ENCODE measurements around the gene RNF207. TPM values are rescaled to one million over a fixed set of nuclear protein-coding genes. Genes with fewer than 3 reads are reported as not detected.

The RNF207 gene
- polyA plus RNA-seq, 1 experiment, result 17.9 TPM

- Histone ChIP-seq H3K4me3 (ENCODE audit: low read depth, low read length) (no peak overlapping the region), H3K27me3 (ENCODE audit: control insufficient read depth, insufficient read depth, low read length) (peaks cover 6% of the 10 kb centered on the region), H3K36me3 (ENCODE audit: control insufficient read depth, insufficient read depth, low read length) (no peaks in the 10 kb centered on the region)
- ChIA-PET POLR2A (no interaction called here), CTCF (no interaction called here)
- no peak for DNase-seq (ENCODE audit: low read depth)
- no peak for TF ChIP-seq CTCF (IDR thresholded peaks at IDR 0.05; ENCODE audit: insufficient read depth, low read depth, low read length)
Measured at GRCh38 chr1:6162341-6162740, 43.6 kb upstream of the RNF207 start.

GRCh38 chr1:6162773-6163172 is 43.1 kb upstream of the RNF207 start:
- ChIA-PET POLR2A (no interaction called here), CTCF (no interaction called here)
- H3K36me3 ChIP-seq (ENCODE audit: control insufficient read depth, insufficient read depth, low read length), result no peaks in the 10 kb centered on the region
- peaks cover 11% of the 10 kb centered on the region for H3K27me3 ChIP-seq (ENCODE audit: control insufficient read depth, insufficient read depth, low read length)
- no peak for DNase-seq (ENCODE audit: low read depth)
- H3K4me3 ChIP-seq (ENCODE audit: low read depth, low read length), result no peak overlapping the region
- no peak for TF ChIP-seq CTCF (IDR thresholded peaks at IDR 0.05; ENCODE audit: insufficient read depth, low read depth, low read length)

GRCh38 chr1:6163191-6163972 is 42.5 kb upstream of the RNF207 start:
- POLR2A ChIA-PET, result no interaction called here
- DNase-seq (ENCODE audit: low read depth), result no peak
- Histone ChIP-seq H3K36me3 (ENCODE audit: control insufficient read depth, insufficient read depth, low read length) (no peaks in the 10 kb centered on the region), H3K27me3 (ENCODE audit: control insufficient read depth, insufficient read depth, low read length) (peaks cover 11% of the 10 kb centered on the region), H3K4me3 (ENCODE audit: low read depth, low read length) (no peak overlapping the region)
- no peak for TF ChIP-seq CTCF (IDR thresholded peaks at IDR 0.05; ENCODE audit: insufficient read depth, low read depth, low read length)
- CTCF ChIA-PET, result no interaction called here

- Histone ChIP-seq H3K36me3 (ENCODE audit: control insufficient read depth, insufficient read depth, low read length) (no peaks in the 10 kb centered on the region), H3K4me3 (ENCODE audit: low read depth, low read length) (no peak overlapping the region), H3K27me3 (ENCODE audit: control insufficient read depth, insufficient read depth, low read length) (peaks cover 11% of the 10 kb centered on the region)
- ChIA-PET POLR2A (no interaction called here), CTCF (no interaction called here)
- no peak for DNase-seq (ENCODE audit: low read depth)
- no peak for TF ChIP-seq CTCF (IDR thresholded peaks at IDR 0.05; ENCODE audit: insufficient read depth, low read depth, low read length)
Measured at GRCh38 chr1:6163973-6164617, 41.8 kb upstream of the RNF207 start.

- POLR2A ChIA-PET, result no interaction called here
- CTCF ChIA-PET, result interaction anchor here (1.3 kb wide), 1 partner anchor 21 kb away, joined by 4 read pairs; no protein-coding TSS in a partner anchor
- DNase-seq (ENCODE audit: low read depth), result no peak
- Histone ChIP-seq H3K4me3 (ENCODE audit: low read depth, low read length) (no peak overlapping the region), H3K27me3 (ENCODE audit: control insufficient read depth, insufficient read depth, low read length) (peaks cover 8% of the 10 kb centered on the region), H3K36me3 (ENCODE audit: control insufficient read depth, insufficient read depth, low read length) (no peaks in the 10 kb centered on the region)
- no peak for TF ChIP-seq CTCF (IDR thresholded peaks at IDR 0.05; ENCODE audit: insufficient read depth, low read depth, low read length)
Measured at GRCh38 chr1:6165027-6165426, 40.9 kb upstream of the RNF207 start.
